ENCODE measurements around the gene CDX2. TPM values are rescaled to one million over a fixed set of nuclear protein-coding genes. Genes with fewer than 3 reads are reported as not detected.

Gene CDX2, protein sequence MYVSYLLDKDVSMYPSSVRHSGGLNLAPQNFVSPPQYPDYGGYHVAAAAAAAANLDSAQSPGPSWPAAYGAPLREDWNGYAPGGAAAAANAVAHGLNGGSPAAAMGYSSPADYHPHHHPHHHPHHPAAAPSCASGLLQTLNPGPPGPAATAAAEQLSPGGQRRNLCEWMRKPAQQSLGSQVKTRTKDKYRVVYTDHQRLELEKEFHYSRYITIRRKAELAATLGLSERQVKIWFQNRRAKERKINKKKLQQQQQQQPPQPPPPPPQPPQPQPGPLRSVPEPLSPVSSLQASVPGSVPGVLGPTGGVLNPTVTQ
- not detected in 2 replicates for total RNA-seq (2011; cell fraction: chromatin; rRNA removed; ENCODE audit: low replicate concordance)
- not detected in 2 replicates for total RNA-seq (2011; cell fraction: nucleolus; rRNA removed)
- not detected in 2 replicates for total RNA-seq (2011; cell fraction: nucleoplasm; rRNA removed)
- total RNA-seq (2014; rRNA removed) (not detected in 2 replicates), total RNA-seq (2014; rRNA removed; fragmentation: Illumina TruSeq; extraction: Trizol) (not detected in 2 replicates), total RNA-seq (2015; rRNA removed; fragmentation: Illumina TruSeq; extraction: Trizol) (not detected in 2 replicates), total RNA-seq (2021) (0.04 and 0.11 TPM in 2 replicates), polyA plus RNA-seq (2011; rRNA removed) (not detected in 2 replicates), polyA plus RNA-seq (2014; fragmentation: Illumina TruSeq; extraction: Trizol) (not detected in 2 replicates), polyA plus RNA-seq (2014; fragmentation: Nextera tagmentation; extraction: Ambion mirVana) (not detected), polyA plus RNA-seq (2014; rRNA removed) (not detected in 2 replicates), polyA minus RNA-seq (2011; rRNA and poly(A)+ RNA removed) (not detected in 2 replicates), Bru-seq, nascent RNA (not detected), BruChase-seq, experiment 1, labeled RNA remaining after a 2-hour chase (percentile 9 among the genes with signal in this experiment), BruChase-seq, experiment 2, labeled RNA remaining after a 6-hour chase (not detected)
- not detected in 2 replicates for polyA plus RNA-seq (2011; cell fraction: cytosol; rRNA removed)
- not detected in 2 replicates for polyA plus RNA-seq (2011; cell fraction: nucleus; rRNA removed)
- polyA plus RNA-seq (2012): not detected in 2 replicates
- polyA minus RNA-seq (2011; cell fraction: cytosol; rRNA and poly(A)+ RNA removed): not detected in 2 replicates
- polyA minus RNA-seq (2011; cell fraction: nucleus; rRNA and poly(A)+ RNA removed): not detected in 2 replicates
- long read RNA-seq, experiment 1: 0 reads
- long read RNA-seq, experiment 2: 0 reads
- long read RNA-seq, experiment 3: 0 reads

DNA sequence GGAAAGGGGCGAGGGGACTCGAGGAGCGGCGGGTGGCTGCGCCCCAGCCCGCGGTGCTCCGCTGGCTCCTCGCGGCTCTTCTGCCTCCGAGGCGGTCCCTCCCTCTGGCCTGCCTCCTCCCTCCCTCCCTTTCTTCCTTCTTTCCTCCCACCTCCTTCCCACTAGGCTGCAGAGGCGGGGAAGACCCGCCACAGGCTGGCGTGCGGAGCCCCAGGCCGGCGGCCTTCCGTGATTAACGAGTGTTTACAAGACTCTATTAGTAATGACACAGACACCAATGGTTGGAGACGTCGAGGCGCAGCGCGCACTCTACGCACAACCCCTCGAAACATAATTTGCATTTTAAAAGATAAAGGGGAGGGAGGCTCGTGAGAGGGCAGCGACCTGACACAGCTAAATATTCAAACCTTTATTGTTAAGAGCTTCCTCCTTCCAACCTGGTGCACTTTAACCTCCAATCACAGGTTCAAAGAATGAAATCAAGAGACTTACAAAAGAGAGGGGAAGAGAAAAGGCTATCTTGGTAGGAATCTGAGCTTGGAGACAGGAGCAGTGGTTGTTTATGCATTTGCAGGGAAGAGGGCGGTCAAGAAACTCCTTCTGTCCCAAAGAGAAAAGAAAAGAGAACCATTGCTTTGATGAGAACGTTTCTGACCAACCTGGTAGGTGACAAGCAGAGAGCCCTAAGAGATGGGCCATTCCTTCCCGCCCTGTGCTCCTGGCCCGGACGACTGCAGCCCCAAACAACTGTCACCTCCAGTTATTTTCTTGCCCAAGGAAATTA is at the start of gene CDX2:
TSS of gene CDX2 (minus strand) at position 234 of the 784 bp plus-strand sequence. CDS start 309 bp downstream, outside the sequence.
- H3K9me3 ChIP-seq (replicated peaks; ENCODE audit: control insufficient read depth, insufficient read depth, low read depth, low read length): no peaks in the 10 kb centered on the region
- H3K27ac ChIP-seq (ENCODE audit: extremely low read depth, low read depth, low read length): no peak within 1 kb of the TSS
- no peak within 1 kb of the TSS for H3K9ac ChIP-seq (ENCODE audit: insufficient read depth in 1 of 2, low read depth in 2 of 2, low read length in 2 of 2)
- H3K36me3 ChIP-seq (ENCODE audit: control insufficient read depth, insufficient read depth, low read length): no peaks in the 10 kb centered on the region
- in situ Hi-C loops (cut with MboI) (loop anchor here (25.0 kb wide), 1 partner anchor 457 kb away; no protein-coding TSS in a partner anchor), intact Hi-C loops (cut with micrococcal nuclease) (no loop called here)
- no peaks in the 10 kb centered on the region; a peak in 1 of 5 replicates for H3K4me1 ChIP-seq (replicated peaks in 1 of 2; ENCODE audit: control insufficient read depth in 2 of 2, insufficient read depth in 2 of 2, low read length in 2 of 2)
- H3K9me1 ChIP-seq (ENCODE audit: control insufficient read depth, insufficient read depth, low read length): no peaks in the 10 kb centered on the region
- WGBS (ENCODE audit: insufficient coverage, low coverage, missing lambda C conversion rate): 11% methylated on average over 16 of the region's 34 CpGs
- no peak for FAIRE-seq
- no peak for ATAC-seq
- CTCF ChIA-PET (ENCODE audit: low intra/inter-chr PET ratio): no interaction called here
- TF ChIP-seq FOXP1 (CRISPR knock-in tag; IDR thresholded peaks at IDR 0.05): no peak
- no peak for TF ChIP-seq POLR2G (IDR thresholded peaks at IDR 0.05; ENCODE audit: low read depth, low read length)
- no peak for TF ChIP-seq HEY1 (CRISPR knock-in tag; IDR thresholded peaks at IDR 0.05; ENCODE audit: borderline replicate concordance)
- no peak for TF ChIP-seq ZBTB11 (CRISPR knock-in tag; IDR thresholded peaks at IDR 0.05)
- TF ChIP-seq ZNF134 (CRISPR knock-in tag; conservative IDR thresholded peaks at IDR 0.05): no peak
- H4K20me1 ChIP-seq (replicated peaks; ENCODE audit: control insufficient read depth, insufficient read depth, low read length): no peaks in the 10 kb centered on the region
- POLR2A ChIA-PET: interaction anchor here (0.5 kb wide), 1 partner anchor 234 kb away, joined by 3 read pairs; no protein-coding TSS in a partner anchor
- DNase-seq (ENCODE audit: extremely low read depth in 1 of 4, low spot score in 3 of 4): no peak
- no peak within 1 kb of the TSS for H2AFZ ChIP-seq (ENCODE audit: low read depth, low read length)
- H3K27me3 ChIP-seq (ENCODE audit: control insufficient read depth in 2 of 2, insufficient read depth in 2 of 2, low read length in 2 of 2): peaks cover 12 to 78% of the 10 kb centered on the region in 2 experiments; a peak in 4 of 5 replicates
- no peak within 1 kb of the TSS for H3K4me2 ChIP-seq (ENCODE audit: insufficient read depth, low read length)
- H3K79me2 ChIP-seq (ENCODE audit: control insufficient read depth, insufficient read depth, low read length): no peaks in the 10 kb centered on the region
- no TSS peak for BruUV-seq (replicated peaks)
- no peak within 1 kb of the TSS for H3K4me3 ChIP-seq

Data from K562 (cell line).